Activated CD8-positive, alpha-beta memory T cell treated with anti-CD3 and anti-CD28 coated beads, Interleukin-2, amount 50 U/mL, for 24 hours (primary cell): ENCODE data around the gene GRM1.

Experiments used
- DNase-seq: peaks from one replicate; pipeline ENCODE4 v3.0.0-alpha.2; 2020; ENCODE audit errors: extremely low read depth

GRM1 gene

DNA sequence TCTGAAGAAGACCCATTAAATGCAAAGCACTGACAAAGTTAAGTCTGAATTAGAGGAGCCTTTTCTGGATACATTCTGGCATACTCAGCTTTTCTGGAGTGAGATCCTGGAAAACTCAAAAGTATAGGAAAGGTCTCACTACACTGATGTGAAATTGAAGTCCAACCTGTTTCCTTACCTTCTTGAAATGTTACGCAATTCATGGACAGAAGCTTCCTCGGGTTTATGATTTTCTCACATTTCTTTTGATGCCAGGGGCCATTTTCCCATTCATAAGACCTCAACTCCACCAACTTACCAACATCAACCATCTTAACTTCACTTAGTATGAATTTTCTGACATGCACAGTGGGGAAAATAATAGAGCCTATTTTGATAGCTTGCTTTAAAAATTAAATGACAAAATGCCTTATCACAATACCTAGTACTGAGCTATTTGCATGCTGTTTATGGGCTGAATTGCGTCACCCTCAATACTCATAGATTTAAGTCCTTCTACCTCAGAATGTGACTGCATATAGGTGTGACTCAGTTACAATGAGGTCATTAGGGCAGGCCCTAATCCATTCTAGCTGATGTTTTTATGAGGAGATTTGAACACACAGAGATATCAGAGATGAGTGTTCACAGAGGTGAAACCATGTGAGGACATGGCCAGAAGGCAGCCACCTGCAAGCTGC, 441.4 kb downstream of the GRM1 start:
- DNase-seq, result no peak

DNA sequence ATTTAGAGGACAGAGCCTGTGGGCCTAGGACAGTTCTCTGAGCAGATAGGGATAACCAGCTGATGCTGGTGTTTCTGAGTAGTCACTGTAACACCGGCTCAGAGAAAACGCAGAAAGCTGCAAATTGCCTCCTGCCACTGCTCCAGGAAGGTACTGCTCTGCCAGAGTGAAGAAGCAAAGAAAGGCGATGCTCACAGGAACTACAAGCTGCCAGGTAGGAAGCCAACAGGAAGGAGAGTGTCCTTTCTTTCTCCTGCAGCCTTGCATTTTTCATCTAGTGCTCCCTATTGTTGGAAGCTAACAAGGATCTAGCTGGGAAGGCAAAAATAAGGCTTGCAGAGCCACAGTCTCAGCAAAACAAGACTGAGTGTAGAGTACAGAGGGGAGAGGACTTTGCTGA, 444.1 kb downstream of the GRM1 start:
- no peak for DNase-seq

DNA sequence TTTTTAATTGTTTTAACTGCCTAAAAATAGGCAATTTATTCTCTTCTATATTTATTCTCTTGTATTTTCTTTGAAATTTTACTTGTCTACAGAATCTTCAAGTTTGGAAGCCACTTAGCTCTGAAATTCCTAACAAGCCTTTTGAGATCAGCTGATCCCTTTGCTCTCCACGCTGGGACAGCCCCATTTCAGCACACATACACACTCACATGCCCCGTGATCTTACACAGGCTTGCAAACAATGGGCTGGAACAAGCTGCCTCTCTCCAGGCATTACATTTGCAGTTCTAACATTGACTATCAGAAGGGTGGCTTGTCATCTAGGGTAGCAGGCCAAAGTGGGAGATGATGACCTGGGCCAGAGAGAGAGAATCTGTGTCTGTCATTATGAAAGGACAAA, 452.7 kb downstream of the GRM1 start:
- DNase-seq, result no peak

DNA sequence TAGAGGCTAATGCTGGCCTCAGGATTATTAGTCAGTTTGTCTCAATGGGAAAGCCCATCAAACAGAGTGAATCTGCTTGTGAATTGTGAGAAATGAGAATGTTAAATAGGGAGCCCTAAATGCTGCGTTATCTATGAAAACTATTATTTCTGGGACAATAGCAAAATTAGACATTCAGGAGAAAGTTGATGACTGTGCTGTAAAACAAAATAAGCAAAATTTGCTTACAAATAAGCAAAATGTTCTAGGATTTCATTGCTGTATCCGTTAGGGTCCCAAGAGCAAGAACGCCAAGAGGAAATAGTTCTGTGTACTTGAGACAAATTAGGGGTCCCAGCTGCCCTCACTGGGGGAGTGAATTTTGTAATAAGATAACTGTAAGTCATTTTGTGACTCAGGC, 455.5 kb downstream of the GRM1 start:
- DNase-seq, result no peak
